ENCODE measurements around the gene PNPLA7. TPM values are rescaled to one million over a fixed set of nuclear protein-coding genes. Genes with fewer than 3 reads are reported as not detected.

The PNPLA7 gene
- total and polyA plus RNA-seq, 2 of the 13 experiments (the other 11 are each of a cell fraction or from before 2014, with no cell fraction given) = 0.42 to 1.5 TPM

- TF ChIP-seq TERF1 (CRISPR knock-in tag; IDR thresholded peaks at IDR 0.05) = no peak
- TF ChIP-seq, protein P1, sequence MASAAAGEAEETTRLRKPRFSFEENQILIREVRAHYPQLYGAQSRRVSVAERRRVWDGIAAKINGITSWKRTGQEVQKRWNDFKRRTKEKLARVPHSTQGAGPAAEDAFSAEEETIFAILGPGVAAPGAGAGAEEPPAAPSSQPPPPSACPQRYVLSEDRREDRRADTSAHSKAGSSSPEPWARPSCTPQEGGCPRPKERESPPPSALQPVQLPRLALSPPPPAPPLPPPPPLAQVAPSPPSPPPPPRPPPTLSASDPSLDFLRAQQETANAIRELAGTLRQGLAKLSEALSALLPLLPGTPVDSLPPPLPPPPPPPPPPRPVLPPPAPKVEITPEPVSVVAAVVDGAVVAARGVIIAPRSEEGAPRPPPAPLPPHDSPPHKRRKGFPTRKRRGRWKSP (CRISPR knock-in tag; IDR thresholded peaks at IDR 0.05) = peak; percentile 72; the same call in 1 of the 2 replicates
- TF ChIP-seq ZFY (CRISPR knock-in tag; IDR thresholded peaks at IDR 0.05) = peak; percentile 72
- TF ChIP-seq, protein P2, sequence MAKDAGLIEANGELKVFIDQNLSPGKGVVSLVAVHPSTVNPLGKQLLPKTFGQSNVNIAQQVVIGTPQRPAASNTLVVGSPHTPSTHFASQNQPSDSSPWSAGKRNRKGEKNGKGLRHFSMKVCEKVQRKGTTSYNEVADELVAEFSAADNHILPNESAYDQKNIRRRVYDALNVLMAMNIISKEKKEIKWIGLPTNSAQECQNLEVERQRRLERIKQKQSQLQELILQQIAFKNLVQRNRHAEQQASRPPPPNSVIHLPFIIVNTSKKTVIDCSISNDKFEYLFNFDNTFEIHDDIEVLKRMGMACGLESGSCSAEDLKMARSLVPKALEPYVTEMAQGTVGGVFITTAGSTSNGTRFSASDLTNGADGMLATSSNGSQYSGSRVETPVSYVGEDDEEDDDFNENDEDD (CRISPR knock-in tag; IDR thresholded peaks at IDR 0.05; ENCODE audit: borderline replicate concordance) = peak; percentile 43; the same call in 1 of the 2 replicates
- TF ChIP-seq SP5 (CRISPR knock-in tag; IDR thresholded peaks at IDR 0.05; ENCODE audit: borderline replicate concordance, low read depth) = peak; percentile 96
- TF ChIP-seq ZNF160 (CRISPR knock-in tag; IDR thresholded peaks at IDR 0.05) = no peak
- TF ChIP-seq ZBTB4 (CRISPR knock-in tag; IDR thresholded peaks at IDR 0.05; ENCODE audit: borderline replicate concordance) = 0 out of 2 replicates have a peak, but pooled peaks have one; percentile 22
- peak; percentile 53; the same call in 1 of the 2 replicates for TF ChIP-seq YEATS4 (CRISPR knock-in tag; IDR thresholded peaks at IDR 0.05; ENCODE audit: borderline replicate concordance)
- TF ChIP-seq KDM3A (CRISPR knock-in tag; IDR thresholded peaks at IDR 0.05; ENCODE audit: low read depth) = no peak
- TF ChIP-seq MAZ (IDR thresholded peaks at IDR 0.05; ENCODE audit: borderline replicate concordance, low read depth, low read length) = peak; percentile 89
- TF ChIP-seq MAZ (CRISPR knock-in tag; IDR thresholded peaks at IDR 0.05; ENCODE audit: low read depth) = peak; percentile 82
- TF ChIP-seq HIVEP1 (CRISPR knock-in tag; IDR thresholded peaks at IDR 0.05) = peak; percentile 93
- peak; percentile 58 for TF ChIP-seq ZFX (CRISPR knock-in tag; IDR thresholded peaks at IDR 0.05; ENCODE audit: low read depth)
- peak; percentile 22; the same call in 1 of the 2 replicates for TF ChIP-seq ZNF788 (CRISPR knock-in tag; IDR thresholded peaks at IDR 0.05; ENCODE audit: borderline replicate concordance)
- TF ChIP-seq SALL1 (CRISPR knock-in tag; IDR thresholded peaks at IDR 0.05) = peak; percentile 37; the same call in 1 of the 2 replicates
These were observed 108.8 kb downstream of the PNPLA7 start, which contains the start of gene ENTPD8 (continued) for GRCh38 chr9:137441289-137441934.

Data from HepG2 (cell line).